Tibial nerve (tissue), 4 donors: Measurements from ENCODE around the gene NINJ2.

Experiments used
- EP300 ChIP-seq, 2 donors: sonication (generic); formaldehyde crosslinking; IDR thresholded peaks; one replicate each; pipeline ENCODE4 v1.6.1; 2017; ENCODE audit warnings: antibody characterized with exemption in 2 of 2, mild to moderate bottlenecking in 1 of 2
- POLR2A ChIP-seq, 2 donors: fragments of 450-650 bp; IDR thresholded peaks; one replicate each; pipeline ENCODE4 v1.6.1; 2017; ENCODE audit warnings: antibody characterized with exemption in 2 of 2, mild to moderate bottlenecking in 2 of 2, moderate library complexity in 2 of 2
- TF ChIP-seq, protein P1 (sequence below), 5 experiments: fragments of 200-600 bp in 3 of 5; fragments of 450-650 bp in 2 of 5; sonication (generic) in 3 of 5; IDR thresholded peaks; one replicate each; pipeline ENCODE4 v1.5.1; 2016 to 2019; ENCODE audit warnings: antibody characterized with exemption in 5 of 5, mild to moderate bottlenecking in 3 of 5, moderate library complexity in 2 of 5

DNA sequence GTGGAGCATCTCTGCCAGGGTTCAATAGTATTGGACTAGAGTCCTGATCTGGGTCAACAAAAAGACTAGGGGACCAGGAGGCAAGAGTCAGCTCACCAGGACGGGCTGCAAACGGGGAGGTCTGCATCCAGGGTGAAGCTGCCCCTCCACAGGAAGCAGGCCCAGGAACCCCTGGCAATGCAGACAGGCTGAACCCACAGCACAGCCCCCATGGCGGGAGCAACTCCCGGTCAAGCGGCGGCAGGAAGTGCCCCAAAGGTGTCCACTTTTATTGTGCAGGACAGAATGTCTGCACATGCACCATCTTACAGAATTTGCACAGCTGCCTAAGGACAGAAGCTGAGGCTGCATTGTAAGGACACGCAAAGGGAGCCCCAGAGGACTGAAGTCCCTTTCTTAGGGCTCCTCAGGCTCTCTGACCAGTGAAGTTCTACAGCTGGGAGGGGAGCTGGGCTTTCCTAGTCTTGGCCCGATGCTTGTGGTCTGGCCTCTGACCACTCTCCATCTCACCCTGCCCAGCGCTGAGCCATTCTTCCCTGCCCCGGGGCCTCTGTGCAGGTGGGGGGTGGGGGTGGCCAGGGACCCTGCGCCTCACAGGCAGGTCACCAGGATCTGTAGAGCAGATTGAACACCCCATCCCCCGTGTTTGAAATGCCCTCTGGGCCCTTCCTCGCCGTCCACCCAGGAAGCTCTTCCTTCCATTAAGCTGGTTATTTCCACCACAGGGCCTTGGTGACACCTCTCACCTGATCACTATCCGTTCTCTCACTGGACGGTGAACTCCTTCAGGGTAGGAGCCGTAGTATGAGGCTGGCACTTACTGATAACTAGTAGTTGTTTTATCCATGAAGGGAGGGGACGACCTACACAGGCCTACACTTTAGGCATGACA, 75.9 kb downstream of the NINJ2 start:
- TF ChIP-seq, protein P1, sequence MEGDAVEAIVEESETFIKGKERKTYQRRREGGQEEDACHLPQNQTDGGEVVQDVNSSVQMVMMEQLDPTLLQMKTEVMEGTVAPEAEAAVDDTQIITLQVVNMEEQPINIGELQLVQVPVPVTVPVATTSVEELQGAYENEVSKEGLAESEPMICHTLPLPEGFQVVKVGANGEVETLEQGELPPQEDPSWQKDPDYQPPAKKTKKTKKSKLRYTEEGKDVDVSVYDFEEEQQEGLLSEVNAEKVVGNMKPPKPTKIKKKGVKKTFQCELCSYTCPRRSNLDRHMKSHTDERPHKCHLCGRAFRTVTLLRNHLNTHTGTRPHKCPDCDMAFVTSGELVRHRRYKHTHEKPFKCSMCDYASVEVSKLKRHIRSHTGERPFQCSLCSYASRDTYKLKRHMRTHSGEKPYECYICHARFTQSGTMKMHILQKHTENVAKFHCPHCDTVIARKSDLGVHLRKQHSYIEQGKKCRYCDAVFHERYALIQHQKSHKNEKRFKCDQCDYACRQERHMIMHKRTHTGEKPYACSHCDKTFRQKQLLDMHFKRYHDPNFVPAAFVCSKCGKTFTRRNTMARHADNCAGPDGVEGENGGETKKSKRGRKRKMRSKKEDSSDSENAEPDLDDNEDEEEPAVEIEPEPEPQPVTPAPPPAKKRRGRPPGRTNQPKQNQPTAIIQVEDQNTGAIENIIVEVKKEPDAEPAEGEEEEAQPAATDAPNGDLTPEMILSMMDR (IDR thresholded peaks at IDR 0.05) = no peak
- no peak for TF ChIP-seq POLR2A (IDR thresholded peaks at IDR 0.05)
- no peak for TF ChIP-seq EP300 (IDR thresholded peaks at IDR 0.05)
